Superior temporal gyrus (tissue), 1 donor: Measurements from ENCODE around the gene BRD3.

Experiments
- DNase-seq: peaks from one replicate; pipeline ENCODE4 v3.0.0-alpha.2; 2016; ENCODE audit errors: extremely low spot score

BRD3 gene

DNA sequence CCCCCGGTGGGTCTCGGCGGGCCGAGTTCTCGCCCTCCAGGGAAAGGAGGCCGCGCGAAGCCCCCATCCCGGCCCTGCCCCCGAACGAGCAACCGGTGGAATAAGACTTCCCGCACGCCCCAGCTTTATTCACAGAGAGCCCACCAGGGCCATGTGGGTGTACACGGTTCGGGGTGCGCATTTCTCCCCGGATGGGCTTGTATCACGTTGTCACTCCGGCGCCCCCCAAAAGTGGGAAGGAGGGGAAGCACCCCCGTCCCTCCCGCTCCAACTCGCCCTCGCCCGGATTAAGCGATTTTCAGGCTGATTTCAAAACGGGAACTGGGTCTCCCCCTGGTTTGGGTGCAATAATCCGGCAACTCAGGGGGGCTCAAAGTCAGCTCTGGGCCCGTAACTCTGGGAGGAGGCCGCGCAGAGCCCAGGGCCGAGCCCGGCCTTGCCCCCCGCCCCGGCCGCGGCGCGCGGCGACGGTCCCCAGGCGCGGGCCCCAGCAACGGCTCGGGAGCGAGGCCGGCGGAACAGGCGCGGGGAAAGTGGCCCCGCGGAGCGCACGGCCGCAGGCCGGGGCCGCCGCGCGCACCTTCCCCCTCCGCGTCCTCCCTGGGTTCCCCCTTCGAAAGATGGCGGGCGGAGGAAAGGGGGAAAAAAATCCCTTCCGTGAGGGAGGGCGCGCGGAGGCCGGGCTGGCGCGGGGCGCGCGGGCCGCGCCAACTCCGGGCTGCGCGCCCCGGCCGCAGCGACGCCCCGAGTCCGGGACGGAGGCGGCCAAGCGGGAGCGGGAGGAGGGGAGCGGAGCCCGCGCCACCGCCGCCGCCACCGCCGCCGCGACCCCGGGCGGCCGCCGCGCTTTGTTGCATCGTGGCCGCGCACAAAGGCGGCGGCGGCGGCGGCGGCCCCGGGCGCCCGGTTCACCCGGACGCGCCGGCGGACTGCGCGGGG lies 644 bp downstream of the BRD3 start:
- peak; percentile 24 for DNase-seq

DNA sequence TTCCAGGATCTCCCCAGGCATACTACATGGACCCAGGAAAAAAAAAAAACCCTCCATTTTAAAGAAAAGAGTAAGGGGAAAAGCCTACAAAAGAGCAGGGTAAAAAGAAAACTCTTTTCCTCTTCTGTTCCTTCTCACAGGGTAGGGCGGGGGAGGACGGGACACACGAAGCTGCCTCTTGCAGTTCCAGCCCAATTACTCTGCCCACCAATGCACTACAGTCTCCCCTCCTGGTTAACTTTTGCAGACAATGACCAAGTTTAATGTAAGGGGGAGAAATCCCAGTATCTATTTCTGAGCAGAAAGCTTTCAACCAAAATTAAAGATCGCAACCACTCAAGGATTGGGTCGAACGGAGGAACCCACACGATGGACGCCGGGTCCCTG lies 1.3 kb downstream of the BRD3 start:
- DNase-seq = no peak

DNA sequence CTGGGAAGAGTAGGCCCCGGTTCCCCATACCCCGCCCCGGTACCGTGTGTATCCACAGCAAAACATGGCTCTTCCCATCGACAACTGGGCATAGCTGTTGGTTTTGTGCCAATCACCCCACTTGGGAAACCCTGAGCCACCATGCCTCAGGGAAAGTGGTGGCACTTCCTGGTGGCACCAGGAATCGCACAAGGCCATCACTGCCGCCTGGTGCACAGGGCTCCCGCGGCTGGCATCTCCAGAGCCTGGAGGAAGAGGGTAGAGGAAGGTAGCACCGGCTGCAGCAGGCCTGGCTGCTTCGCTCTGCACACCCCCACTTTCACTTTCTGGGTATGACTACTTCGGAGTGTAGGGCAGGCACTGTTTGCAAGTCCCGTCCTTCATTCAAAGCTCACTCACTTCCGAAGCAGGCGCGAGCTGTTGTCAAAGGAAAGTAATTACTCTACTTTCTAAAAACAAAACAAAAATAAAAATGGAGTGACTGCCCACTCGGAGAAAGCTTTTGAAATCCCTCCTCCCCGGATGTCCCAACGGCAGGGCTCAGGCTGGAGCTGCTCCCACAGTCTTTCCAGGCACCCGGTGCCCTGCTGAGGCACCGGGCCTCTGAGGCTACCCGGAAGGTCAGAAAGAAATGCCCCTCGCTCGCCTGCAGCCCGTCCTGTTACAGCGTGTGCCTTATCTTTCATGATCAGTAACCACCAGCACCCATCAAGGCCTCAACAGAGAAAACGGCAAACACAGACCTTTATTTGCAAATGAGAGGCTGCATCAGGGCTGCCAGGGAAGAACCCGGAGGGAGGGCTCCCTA lies 2.0 kb downstream of the BRD3 start:
- DNase-seq = no peak

DNA sequence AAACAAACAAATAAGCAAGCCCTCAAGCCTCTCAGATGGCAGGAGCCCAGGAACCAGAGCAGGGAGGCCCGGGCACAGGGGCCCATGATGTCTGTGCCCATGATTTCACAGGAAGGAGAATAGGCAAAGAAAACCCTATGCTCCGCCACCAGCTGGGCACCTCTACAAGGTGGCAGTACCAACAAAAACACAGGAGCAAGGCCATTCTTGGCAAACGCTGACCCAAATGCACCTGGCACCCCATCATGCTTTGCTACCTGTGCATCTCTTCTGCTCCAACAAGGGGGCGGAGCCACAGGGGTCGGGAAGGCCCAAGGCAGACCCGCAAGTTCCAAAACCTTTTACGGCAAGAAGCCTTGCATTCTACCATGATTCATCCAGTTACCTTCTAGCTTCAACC lies 3.1 kb downstream of the BRD3 start:
- no peak for DNase-seq

DNA sequence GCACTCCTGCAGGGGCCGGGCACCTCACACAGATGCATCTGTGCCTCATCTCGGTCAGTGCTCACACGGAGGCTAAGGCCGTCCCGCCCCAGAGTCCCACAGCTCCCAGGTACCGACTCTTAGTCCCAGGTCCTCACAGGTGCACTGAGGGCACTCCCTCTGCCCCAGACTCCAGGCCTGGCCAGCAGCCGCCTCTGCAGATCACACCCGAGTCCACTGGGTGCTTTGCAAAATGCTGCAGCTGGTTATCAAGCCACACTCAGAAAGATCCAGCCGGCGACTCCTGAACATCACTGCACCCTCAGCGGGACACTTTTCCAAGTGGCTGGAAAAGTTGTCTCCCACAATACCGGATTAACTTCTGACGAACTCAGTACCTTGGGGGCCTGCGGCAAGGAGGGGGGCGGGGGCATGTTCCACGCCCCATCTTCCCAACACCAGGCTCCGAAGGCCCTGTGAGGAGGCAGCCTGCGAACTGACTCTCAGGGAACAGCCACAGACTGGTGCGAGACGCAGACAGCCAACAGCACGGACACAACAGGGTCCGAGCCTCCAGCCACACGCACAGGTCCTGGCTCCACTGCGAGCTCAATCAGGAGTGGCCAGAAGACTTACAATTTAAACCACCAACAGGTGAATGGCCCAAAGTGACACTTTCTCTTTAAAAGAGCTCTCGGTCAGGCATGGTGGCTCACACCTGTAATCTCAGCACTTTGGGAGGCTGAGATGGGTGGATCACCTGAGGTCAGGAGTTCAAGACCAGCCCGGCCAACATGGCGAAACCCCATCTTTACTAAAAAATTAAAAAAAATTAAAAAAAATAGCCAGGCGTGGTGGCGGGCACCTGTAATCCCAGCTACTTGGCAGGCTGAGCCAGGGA lies 4.0 kb downstream of the BRD3 start:
- DNase-seq = no peak

DNA sequence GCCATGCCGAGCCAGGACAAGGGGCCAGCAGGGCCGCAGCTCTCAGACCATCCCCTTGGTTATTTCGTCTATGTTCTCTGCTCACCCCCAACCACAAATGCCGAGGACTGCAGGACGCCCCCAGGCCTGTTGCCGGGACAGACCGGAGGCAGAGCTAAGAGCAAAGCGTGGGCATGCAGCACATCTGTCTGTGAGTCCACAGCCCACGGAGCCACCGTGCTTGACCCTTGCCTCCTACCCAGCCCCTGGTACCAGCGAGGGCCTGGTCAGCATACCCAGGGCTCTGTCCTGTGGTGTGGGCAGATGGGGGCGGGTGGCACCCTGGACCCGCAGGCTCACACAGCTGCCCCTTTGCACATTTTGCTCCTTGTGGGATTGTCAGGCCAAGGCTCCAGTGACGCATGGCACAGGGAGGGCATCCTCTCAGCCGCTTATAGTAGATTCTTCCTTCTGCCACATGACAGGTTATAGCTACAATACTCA lies 4.7 kb downstream of the BRD3 start:
- DNase-seq = no peak

DNA sequence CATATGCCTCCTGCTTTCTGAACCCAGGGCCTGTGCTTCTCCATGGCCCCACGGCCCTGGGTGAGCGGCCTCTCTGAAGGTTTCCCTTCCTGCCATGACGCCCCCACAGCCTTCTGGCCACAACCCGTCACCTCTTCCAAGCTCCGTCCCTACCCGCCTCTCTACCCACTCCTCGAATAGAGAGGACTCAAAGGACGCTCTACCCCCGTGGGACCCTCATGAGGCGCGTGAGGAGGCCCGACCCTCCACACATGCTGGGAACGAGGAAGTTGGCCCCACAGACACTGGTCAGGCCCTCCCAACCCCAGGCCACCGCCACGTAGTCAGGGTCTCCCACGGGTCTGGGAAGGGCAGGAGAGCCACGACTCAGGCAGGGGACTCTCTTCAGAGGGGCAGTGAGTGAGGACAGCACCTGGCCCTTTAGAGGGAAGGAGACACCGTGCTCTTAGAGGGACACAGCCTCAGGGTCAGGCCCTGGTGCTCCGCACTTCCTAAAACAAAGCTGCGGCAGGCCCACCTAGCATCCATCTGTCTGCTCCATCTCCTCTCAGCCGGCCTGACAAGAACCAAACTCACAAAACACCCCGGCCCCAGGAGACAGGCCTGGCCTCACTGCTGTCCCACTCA lies 5.3 kb downstream of the BRD3 start:
- DNase-seq = no peak

DNA sequence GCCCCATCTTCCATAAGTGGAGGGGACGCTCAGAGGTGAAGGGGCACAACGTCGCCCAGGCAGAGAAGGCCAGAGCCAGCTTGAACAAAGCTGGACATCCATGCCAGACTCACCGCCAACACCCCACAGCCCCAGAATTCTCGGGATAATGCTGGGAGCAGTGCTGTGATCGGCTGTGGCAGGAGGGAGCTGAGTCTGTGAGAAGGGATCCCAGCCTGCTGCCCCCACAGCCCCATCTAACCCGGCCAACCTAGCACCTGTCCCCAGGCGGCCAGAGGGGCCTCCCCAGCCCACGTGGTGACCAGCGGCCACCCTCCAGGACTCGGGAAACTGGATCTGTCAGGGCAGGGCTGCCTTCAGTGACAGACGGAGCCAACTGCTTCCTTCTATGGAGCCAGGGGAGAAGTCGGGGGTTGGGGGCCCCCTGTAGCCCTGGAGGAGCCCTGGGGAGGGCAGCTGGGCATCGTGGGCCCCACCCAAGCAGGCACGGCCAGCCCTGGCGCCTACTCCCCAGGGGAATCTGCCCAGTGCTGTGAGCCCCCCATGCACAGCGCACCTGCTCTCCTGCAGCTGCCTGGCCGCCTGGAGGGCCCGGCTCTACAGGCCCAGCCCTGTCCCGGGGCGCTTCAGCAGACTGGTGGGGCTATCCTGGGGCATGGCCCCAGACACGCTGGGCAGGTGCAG lies 6.0 kb downstream of the BRD3 start:
- DNase-seq = no peak

DNA sequence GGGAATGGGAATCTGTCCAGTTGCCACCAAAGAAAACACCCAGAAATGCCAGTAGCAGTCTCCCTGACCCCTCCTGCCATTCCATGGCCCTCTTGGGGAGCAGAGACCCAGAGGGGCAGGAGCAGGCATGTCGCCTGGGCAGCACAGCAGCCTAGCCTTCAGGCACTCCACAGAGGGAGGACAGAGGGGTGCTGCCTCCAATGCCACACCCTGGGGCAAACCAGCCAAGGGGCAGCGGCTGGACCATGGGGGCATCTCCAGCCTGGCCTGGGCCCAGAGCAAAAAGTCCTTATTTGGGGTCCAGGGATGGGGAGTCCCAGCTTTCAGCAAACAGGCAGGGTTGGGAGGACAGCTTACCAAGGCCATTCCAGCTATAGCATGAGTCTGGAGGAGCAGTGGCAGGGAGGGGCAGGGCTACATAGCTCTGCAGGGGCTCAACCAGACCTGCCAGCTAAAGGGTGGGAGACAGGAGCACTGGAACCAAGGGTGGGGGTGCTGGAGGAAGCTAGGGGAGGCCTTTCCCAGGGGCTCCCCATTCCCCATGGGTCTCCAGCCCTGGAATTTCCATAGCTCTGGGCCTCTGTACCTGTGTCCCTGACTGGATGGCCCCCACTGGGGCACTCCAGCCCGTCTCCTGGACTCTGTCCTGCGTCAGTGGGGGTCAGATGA lies 6.7 kb downstream of the BRD3 start:
- DNase-seq = no peak

DNA sequence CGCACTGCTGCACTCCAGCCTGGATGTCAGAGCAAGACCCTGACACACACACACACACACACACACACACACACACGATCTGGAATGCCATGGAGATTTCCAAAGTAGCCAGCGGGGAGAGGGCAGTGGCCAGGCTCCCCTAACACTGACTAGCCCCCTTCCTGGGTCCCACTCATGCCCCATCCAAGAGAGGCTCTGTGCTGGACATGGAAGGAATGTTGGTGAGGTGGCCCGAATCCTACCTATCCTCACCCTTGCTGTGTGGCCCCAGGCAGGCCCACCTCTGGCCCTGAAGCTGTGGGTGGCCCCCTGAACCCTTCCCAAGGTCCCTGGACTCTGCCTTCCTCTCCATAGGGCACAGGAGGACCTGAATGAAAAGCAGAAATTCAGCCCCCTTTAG lies 7.3 kb downstream of the BRD3 start:
- no peak for DNase-seq

DNA sequence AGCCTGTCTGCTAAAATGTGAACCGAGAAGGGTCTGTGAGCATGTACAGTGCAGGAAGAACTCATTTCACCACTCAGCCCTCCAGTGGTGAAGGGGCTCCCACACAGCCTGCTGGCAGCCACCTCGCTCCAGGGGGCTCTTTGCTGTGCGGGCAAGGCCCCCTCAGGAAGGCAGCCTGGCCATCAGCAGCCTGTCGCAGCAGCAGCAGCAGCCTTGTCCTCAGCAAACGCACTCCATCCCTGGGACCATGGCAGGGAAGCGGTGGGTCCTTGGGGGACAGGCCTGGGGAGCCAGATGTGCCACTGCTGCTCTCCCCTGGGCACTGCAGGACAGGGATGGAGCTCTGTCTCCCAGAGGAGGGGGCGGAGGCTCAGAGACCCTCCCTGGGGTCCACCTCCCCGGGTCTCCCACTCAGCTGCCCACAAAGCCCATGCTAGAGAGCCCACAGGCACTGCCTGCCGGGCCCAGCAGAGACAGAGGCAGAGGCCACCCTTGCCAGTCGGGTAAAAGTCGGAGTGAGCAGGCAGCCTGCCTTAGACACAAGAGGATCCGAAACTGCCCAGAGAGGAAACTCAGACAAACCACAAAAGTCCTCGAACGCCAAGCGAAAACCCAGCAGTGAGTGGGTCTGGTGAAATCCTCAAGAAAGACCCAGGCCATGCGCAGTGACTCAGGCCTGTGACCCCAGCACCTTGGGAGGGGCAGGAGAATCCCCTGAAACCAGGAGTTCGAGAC lies 8.0 kb downstream of the BRD3 start:
- no peak for DNase-seq

DNA sequence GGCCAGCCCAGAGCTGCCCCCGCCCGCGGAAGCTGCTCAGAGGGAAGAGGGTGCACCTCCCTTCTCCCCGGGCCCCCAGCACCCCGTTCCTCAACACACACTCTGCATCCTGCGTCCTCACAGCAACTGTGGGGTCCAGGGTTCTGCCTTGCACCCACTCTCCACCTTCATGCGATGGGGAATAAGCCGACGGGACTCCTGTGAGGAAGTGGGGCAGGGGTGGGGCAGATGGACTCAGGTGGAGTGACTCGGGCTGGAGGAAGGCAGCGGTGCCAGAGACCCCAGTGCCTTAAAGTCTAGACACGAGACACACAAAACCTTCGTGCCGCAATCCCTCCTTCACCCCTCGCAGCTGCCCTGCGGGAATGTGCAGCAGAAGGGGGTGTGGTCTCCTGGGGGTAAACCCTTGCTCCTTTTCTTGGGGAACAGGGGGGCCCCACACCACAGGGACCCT lies 8.6 kb downstream of the BRD3 start:
- no peak for DNase-seq

DNA sequence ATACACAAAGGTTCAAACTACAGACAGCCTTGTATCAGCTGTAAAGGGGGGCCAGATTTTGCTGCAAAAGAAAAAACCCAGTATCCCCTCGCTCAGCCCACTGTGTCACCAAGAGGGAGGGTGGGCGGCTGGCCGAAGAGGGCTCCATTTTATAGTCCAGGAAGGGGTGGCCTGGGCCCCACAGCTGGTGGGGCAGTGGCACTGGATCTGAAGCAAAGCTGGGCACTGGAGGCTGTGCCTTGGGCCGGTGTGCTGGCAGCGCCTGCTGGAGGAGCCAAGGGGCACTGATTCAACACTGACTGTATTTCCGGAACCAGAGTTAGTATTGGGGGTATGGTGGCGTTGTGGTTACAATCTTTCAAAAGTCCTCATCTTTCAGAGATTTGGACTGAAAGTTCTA lies 9.1 kb downstream of the BRD3 start:
- DNase-seq = no peak

DNA sequence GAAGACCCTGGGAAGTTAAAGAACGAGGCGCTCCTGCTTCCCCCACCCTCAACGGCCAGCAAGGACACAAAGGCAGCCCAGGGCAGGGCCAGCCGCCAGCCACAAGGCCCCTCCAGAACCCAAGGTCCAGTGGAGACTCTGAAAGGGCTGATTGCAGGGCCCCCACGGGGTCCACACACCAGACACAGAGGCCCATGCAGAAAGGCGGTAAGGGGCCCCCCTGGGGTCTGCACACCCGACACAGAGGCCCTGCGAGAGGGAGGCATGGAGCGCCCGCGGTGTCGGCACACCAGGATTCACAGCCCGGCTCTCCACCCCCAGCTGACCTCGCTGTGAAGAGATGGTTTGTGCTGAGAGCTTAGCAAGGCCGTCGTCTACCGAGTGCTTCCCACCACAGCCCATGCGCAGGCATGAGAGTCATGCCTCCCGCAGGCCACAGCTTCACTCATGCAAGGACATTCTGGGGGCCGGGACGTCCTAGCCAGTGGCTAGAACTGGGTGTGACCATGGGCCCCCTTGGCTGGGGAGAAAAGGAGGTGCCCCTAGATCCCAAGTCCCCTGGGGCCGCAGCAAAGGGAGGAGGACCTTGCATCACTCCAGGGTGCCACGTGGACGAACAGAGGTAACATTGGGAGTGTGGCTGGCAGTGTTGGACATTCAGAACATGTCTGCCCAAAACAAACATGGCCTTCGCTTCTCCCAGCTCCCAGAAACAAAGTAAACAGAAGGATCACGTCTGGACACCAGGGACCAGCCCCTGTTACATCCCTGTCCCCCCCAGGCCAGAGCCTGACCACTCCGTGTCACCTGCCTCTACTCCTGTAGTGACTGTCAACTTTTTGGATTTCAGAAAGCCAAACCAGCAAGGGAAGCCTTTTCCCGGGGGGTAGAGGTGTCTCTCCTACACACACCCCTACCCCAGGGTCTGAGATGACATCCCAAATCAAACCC lies 9.8 kb downstream of the BRD3 start:
- no peak for DNase-seq

DNA sequence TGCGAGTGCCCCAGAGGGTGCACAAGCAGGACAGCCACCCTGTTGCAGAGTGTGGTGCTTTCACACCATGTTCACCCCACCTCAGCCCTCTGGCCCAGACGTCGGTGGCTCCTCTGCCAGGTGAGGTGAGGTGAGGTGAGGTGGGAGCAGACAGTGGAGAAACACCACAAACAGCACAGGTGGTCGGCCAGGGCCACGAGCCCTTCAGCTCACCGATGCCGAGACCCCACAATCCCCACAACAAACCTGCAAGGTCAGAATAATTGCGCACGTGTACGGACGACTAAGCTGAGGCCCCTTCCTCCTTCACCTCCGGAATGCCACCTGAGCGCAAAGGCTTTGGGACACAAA lies 10.5 kb downstream of the BRD3 start:
- no peak for DNase-seq

DNA sequence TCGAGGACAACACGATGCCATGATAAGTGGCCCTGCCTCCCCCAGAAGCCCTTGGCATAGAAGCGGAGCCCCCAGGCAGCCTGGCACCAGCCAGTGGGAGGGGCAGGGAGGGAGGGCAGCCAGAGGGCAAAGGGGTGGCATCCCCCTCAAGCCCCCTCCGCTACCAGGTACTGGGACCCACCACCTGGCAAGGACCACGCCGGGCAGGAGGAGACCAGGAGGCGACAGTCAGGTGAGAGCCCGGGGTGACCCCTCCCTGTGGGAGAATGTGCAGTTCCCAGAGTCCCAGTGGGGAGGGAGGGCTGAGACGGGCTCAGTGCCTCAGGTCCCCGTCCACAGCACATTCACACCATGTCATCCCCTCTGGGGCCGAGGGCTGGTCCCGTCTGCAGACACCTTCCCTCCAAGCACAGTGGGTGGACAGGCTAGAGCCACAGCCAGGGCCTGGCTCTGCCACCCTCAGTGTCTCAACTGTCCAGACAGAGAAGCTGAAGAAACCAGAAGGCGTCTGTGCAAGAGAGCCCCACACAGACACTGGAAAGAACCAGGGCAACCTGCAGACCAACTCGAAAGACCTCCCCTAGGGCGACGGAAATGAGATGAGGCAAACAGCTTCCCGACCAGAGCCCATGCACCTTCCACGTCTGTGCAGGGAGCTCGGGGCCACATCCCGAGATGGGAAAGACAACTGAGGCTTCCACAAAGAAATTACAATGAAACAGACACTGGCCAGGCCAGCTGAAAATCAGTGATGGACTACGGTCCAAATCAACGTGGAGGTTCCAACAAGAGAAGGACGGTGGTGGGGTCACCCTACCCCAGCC lies 11.1 kb downstream of the BRD3 start:
- no peak for DNase-seq

DNA sequence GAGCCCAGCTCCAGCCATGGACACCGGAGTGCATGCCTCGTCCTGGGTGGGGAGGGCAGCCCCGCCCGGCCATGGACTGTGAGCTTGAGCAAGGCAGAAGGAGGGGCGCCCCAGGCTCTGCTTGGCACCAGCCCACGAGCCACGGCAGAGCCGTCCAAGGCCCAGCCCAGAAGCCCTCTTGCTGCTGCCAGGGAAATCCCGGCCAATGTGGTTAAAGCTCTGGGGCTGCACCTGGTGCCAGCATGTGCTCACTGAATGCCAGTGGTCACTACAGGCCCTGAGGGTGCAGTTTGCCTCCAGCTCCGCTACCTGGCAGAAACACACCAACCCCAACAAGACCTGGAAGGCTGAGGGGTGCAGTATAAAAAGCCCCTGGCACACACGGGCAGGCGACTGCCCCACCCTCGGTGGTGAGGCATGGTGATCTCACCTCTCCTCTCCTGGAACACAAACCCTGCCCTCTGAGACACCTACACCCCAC lies 11.8 kb downstream of the BRD3 start:
- peak; percentile 39 for DNase-seq
